Measurements from ENCODE around the gene FER1L5. TPM values are rescaled to one million over a fixed set of nuclear protein-coding genes. Genes with fewer than 3 reads are reported as not detected.

The FER1L5 gene
- total RNA-seq, 1 donor from 2014 or later: 0.75 TPM

GRCh38 chr2:96601382-96602292 lies 40.9 kb upstream of the FER1L5 start:
- no peaks in the 10 kb centered on the region for H3K4me1 Mint-ChIP-seq (ENCODE audit: unreplicated experiment)
- H3K9me3 Mint-ChIP-seq: no peaks in the 10 kb centered on the region
- no peak overlapping the region for H3K4me3 Mint-ChIP-seq
- DNase-seq (ENCODE audit: extremely low spot score, unreplicated experiment): no peak
- H3K27me3 Mint-ChIP-seq: no peaks in the 10 kb centered on the region
- H3K27ac Mint-ChIP-seq: peak overlapping the region; percentile 18
- TF ChIP-seq CTCF (conservative IDR thresholded peaks at IDR 0.05): no peak
- peaks cover 53% of the 10 kb centered on the region for H3K36me3 Mint-ChIP-seq

DNA sequence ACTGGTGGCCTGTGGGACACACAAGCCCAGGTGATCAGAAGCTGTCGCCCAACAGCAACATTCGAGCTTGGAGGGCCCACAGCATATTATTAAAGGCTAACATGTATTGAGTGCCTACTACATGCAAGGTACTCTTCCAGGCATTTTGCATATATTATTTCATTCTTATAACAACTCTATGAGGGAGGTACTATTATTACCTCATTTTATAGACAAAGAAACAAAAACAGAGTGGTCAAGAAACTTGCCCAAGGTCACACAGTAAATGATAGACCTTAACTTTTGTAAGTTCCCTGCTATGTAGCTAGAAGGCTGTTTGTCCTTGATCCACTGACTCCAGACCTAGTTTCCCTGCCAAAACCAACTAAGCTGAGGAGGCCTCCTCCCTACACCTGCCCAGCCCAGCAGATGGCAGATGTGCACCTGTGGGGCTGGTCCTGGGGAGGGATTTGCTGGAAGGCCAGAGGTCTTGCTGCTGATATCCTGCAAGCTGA lies 40.2 kb upstream of the FER1L5 start:
- no peaks in the 10 kb centered on the region for H3K4me1 Mint-ChIP-seq (ENCODE audit: unreplicated experiment)
- H3K36me3 Mint-ChIP-seq: peaks cover 58% of the 10 kb centered on the region
- DNase-seq (ENCODE audit: extremely low spot score, unreplicated experiment): no peak

GRCh38 chr2:96604104-96604503 lies 38.5 kb upstream of the FER1L5 start:
- peaks cover 59% of the 10 kb centered on the region for H3K36me3 Mint-ChIP-seq
- H3K27me3 Mint-ChIP-seq: no peaks in the 10 kb centered on the region
- peak; percentile 45 for TF ChIP-seq CTCF (conservative IDR thresholded peaks at IDR 0.05)
- H3K4me3 Mint-ChIP-seq: no peak overlapping the region
- H3K4me1 Mint-ChIP-seq (ENCODE audit: unreplicated experiment): no peaks in the 10 kb centered on the region
- H3K9me3 Mint-ChIP-seq: no peaks in the 10 kb centered on the region
- no peak for DNase-seq (ENCODE audit: extremely low spot score, unreplicated experiment)
- no peak overlapping the region for H3K27ac Mint-ChIP-seq

More for the DNA sequence above, 40.2 kb upstream of the FER1L5 start:
- Mint-ChIP-seq H3K27ac (no peak overlapping the region), H3K9me3 (no peaks in the 10 kb centered on the region), H3K27me3 (no peaks in the 10 kb centered on the region), H3K4me3 (no peak overlapping the region)
- TF ChIP-seq CTCF (conservative IDR thresholded peaks at IDR 0.05): no peak

DNA sequence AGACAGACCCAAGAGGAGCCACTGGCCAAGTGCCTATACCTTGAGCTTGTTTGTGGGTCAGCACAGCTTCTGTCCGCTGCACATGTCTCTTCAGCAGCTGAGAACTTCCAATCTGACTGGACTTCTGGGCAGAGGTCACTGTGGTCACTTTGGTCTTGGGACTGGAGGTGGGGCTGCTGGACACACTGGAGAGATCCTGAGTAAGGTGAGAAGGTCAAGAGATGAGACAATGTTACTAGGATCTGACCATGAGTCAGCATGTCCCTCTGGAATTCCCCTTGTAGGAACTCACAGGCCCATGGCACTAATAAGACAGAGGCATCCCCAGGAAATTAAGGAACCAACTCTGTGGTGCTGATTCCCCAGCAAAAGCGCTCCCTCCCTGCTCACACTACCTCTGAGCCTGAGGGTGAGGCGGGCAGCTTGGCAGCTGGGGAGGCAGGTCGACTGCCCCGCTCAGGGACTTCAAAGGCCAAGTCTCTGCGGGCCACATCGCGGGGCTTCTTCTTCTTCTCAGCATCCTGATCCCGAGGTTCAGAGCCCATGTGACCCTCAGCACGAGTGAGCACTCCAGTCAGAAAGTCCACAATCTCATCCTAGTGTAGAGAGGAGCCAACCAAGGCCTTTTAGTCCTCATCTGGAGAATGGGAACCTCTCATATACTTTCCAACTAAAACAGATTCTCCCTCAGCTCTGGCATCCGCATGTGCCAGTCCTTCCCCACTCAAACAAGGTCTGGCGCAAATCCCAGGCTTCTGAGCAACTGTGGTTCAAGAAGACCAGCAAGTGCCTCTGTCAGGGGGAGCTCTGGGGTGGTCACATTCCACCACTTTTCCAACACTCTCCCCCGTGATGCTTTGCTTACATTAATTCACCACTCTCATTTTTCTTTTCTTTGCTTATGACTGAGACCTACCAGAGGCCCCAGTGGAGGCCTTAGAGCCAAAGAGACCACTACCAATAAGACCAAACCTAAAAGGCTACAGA lies 33.8 kb upstream of the FER1L5 start:
- Mint-ChIP-seq H3K27ac (no peak overlapping the region), H3K4me3 (no peak overlapping the region), H3K4me1 (ENCODE audit: unreplicated experiment) (no peaks in the 10 kb centered on the region), H3K9me3 (no peaks in the 10 kb centered on the region), H3K36me3 (peaks cover 62% of the 10 kb centered on the region), H3K27me3 (no peaks in the 10 kb centered on the region)
- no peak for TF ChIP-seq CTCF (conservative IDR thresholded peaks at IDR 0.05)
- DNase-seq (ENCODE audit: extremely low spot score, unreplicated experiment): no peak

- no peak for DNase-seq (ENCODE audit: extremely low spot score, unreplicated experiment)
- Mint-ChIP-seq H3K4me3 (no peak overlapping the region), H3K27me3 (no peaks in the 10 kb centered on the region), H3K9me3 (no peaks in the 10 kb centered on the region), H3K27ac (peak overlapping the region; percentile 97), H3K4me1 (ENCODE audit: unreplicated experiment) (no peaks in the 10 kb centered on the region), H3K36me3 (peaks cover 23% of the 10 kb centered on the region)
- no peak for TF ChIP-seq CTCF (conservative IDR thresholded peaks at IDR 0.05)
These were observed 26.4 kb upstream of the FER1L5 start for GRCh38 chr2:96616128-96616527.

All from type B pancreatic cell (in vitro differentiated cells).